ENCODE data around the gene RNF213. TPM values are rescaled to one million over a fixed set of nuclear protein-coding genes. Genes with fewer than 3 reads are reported as not detected.

Gene RNF213
- polyA plus RNA-seq, 1 donor (not counting 4 experiments of a cell fraction or from before 2014, with no cell fraction given) = 24.4 TPM

DNA sequence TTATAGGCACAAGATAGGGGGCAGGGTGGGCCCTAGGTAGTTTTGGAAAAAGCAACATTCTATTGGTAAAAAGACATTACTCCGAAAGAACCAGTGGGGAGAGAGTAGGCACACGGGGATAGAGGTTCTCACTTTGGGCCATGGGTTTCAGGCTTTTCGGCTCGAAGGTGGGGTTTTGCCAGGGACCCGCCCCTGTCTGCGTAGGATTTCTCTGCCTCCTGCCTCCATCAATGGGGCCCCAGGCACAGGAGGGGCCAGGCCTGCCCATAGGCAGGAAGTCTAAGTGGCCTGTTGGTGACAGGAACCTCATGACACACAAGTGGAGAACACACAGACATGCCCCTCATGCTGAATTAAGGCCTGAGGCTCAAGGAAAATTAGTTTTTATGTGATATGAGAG, 57.5 kb downstream of the RNF213 start:
- DNase-seq (ENCODE audit: low read depth, low spot score) = no peak

DNA sequence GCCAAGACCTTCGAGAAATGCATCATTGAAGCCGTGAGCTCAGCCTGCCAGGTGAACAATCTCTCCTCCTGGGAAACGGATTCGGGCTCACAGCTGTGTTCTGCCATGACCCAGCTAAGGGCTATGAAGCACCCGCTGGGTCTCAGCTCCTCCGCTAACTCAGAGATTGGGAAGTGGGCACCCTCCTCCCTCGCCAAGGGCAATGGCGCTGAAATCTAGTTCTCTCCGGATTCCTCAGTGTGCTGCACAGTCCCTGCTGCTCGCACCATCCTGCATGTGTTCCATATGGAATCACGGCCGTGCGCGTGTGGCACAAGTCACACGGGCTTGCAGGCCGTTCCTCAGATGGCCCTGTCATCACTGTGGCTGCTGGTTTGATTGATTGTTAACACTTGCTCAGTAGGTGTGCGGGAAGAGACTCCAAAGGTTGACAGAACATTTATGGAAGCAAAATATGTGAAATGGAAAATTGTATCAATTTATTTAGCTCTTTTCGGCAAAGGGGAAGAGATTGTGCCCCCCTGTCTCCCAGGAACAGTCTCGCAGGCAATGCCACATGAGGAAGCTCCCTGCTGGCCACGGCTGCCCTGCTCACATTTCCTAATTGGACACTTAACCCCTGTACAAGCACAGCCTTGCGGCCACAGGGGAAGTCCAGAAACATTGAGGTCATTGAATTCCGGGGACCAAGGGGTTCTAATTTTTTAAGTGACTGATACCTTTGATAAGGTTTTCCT, 58.8 kb downstream of the RNF213 start:
- Histone ChIP-seq H3K9ac (ENCODE audit: control insufficient read depth, extremely low read depth, insufficient read depth, low read length) (no peak overlapping the region), H3K27me3 (ENCODE audit: control insufficient read depth, extremely low read depth, insufficient read depth, low read length) (no peaks in the 10 kb centered on the region), H2AFZ (ENCODE audit: control insufficient read depth, low read length) (no peak overlapping the region), H3K79me2 (ENCODE audit: control insufficient read depth, insufficient read depth, low read length) (no peaks in the 10 kb centered on the region), H3K4me1 (ENCODE audit: control insufficient read depth, extremely low read depth, insufficient read depth, low read length) (no peaks in the 10 kb centered on the region), H3K36me3 (ENCODE audit: control insufficient read depth in 2 of 2, extremely low read depth in 1 of 2, insufficient read depth in 2 of 2, low read length in 2 of 2) (peaks cover 18 to 24% of the 10 kb centered on the region in 2 experiments), H3K4me2 (ENCODE audit: control insufficient read depth, extremely low read depth, insufficient read depth, low read depth, low read length) (no peak overlapping the region), H3K9me3 (ENCODE audit: control insufficient read depth, low read depth, low read length) (no peaks in the 10 kb centered on the region), H3K27ac (ENCODE audit: control insufficient read depth, insufficient read depth, low read length) (no peak overlapping the region), H4K20me1 (ENCODE audit: control insufficient read depth, extremely low read depth, insufficient read depth, low read length) (no peaks in the 10 kb centered on the region), H3K9me1 (ENCODE audit: control insufficient read depth, extremely low read depth, insufficient read depth, low read length) (no peaks in the 10 kb centered on the region), H3K4me3 (ENCODE audit: control insufficient read depth in 2 of 3, extremely low read depth in 1 of 3, insufficient read depth in 2 of 3, low read depth in 1 of 3, low read length in 3 of 3) (no peak overlapping the region)
- FAIRE-seq (no peak), DNase-seq (ENCODE audit: low read depth, low spot score) (no peak)
- dilution Hi-C loops (cut with MboI; ENCODE audit: extremely low pct_ligation_motif_present, low sequenced_read_pairs) = no loop called here
- TF ChIP-seq, protein P1, sequence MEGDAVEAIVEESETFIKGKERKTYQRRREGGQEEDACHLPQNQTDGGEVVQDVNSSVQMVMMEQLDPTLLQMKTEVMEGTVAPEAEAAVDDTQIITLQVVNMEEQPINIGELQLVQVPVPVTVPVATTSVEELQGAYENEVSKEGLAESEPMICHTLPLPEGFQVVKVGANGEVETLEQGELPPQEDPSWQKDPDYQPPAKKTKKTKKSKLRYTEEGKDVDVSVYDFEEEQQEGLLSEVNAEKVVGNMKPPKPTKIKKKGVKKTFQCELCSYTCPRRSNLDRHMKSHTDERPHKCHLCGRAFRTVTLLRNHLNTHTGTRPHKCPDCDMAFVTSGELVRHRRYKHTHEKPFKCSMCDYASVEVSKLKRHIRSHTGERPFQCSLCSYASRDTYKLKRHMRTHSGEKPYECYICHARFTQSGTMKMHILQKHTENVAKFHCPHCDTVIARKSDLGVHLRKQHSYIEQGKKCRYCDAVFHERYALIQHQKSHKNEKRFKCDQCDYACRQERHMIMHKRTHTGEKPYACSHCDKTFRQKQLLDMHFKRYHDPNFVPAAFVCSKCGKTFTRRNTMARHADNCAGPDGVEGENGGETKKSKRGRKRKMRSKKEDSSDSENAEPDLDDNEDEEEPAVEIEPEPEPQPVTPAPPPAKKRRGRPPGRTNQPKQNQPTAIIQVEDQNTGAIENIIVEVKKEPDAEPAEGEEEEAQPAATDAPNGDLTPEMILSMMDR (optimal IDR thresholded peaks at IDR 0.05 in 1 of 3, IDR thresholded peaks at IDR 0.05 in 1 of 3, conservative IDR thresholded peaks at IDR 0.05 in 1 of 3; ENCODE audit: extremely low read depth in 1 of 3, insufficient read depth in 2 of 3, low read length in 3 of 3) = no peak
- TF ChIP-seq EZH2 (IDR thresholded peaks at IDR 0.05; ENCODE audit: low read length) = no peak

More for the DNA sequence above, 57.5 kb downstream of the RNF213 start:
- Histone ChIP-seq H4K20me1 (ENCODE audit: control insufficient read depth, extremely low read depth, insufficient read depth, low read length) (no peaks in the 10 kb centered on the region), H3K9me1 (ENCODE audit: control insufficient read depth, extremely low read depth, insufficient read depth, low read length) (no peaks in the 10 kb centered on the region), H3K9me3 (ENCODE audit: control insufficient read depth, low read depth, low read length) (no peaks in the 10 kb centered on the region), H3K4me1 (ENCODE audit: control insufficient read depth, extremely low read depth, insufficient read depth, low read length) (no peaks in the 10 kb centered on the region), H2AFZ (ENCODE audit: control insufficient read depth, low read length) (no peak overlapping the region), H3K27ac (ENCODE audit: control insufficient read depth, insufficient read depth, low read length) (no peak overlapping the region), H3K27me3 (ENCODE audit: control insufficient read depth, extremely low read depth, insufficient read depth, low read length) (no peaks in the 10 kb centered on the region), H3K4me3 (ENCODE audit: control insufficient read depth in 2 of 3, extremely low read depth in 1 of 3, insufficient read depth in 2 of 3, low read depth in 1 of 3, low read length in 3 of 3) (no peak overlapping the region), H3K9ac (ENCODE audit: control insufficient read depth, extremely low read depth, insufficient read depth, low read length) (no peak overlapping the region), H3K79me2 (ENCODE audit: control insufficient read depth, insufficient read depth, low read length) (no peaks in the 10 kb centered on the region), H3K4me2 (ENCODE audit: control insufficient read depth, extremely low read depth, insufficient read depth, low read depth, low read length) (no peak overlapping the region), H3K36me3 (ENCODE audit: control insufficient read depth in 2 of 2, extremely low read depth in 1 of 2, insufficient read depth in 2 of 2, low read length in 2 of 2) (peaks cover 14 to 23% of the 10 kb centered on the region in 2 experiments)
- no peak for TF ChIP-seq EZH2 (IDR thresholded peaks at IDR 0.05; ENCODE audit: low read length)
- TF ChIP-seq, protein P1 (optimal IDR thresholded peaks at IDR 0.05 in 1 of 3, IDR thresholded peaks at IDR 0.05 in 1 of 3, conservative IDR thresholded peaks at IDR 0.05 in 1 of 3; ENCODE audit: extremely low read depth in 1 of 3, insufficient read depth in 2 of 3, low read length in 3 of 3) = no peak
- dilution Hi-C loops (cut with MboI; ENCODE audit: extremely low pct_ligation_motif_present, low sequenced_read_pairs) = no loop called here
- FAIRE-seq = no peak

Data from keratinocyte (primary cell).